IMR-90 (cell line): ENCODE results near the gene FITM1. TPM values are rescaled to one million over a fixed set of nuclear protein-coding genes. Genes with fewer than 3 reads are reported as not detected.

ENCODE experiments used
- ATAC-seq: fragments of 200-7000 bp; cut with Tn5 transposase; 2 replicates; pipeline ENCODE4 v1.9.1; 2020; ENCODE audit warnings: low read depth, mild to moderate bottlenecking, moderate library complexity
- BruUV-seq: library from RNA; stranded (reverse); fragments of 400-500 nt; replicated peaks from 2 replicates; lab custom pipeline; 2021; lab: Mats Ljungman, UMichigan
- CTCF ChIA-PET: fragments of 300-600 bp; formaldehyde crosslinking; extraction: SDS; loops from one replicate; lab custom pipeline; 2021; ENCODE audit warnings: antibody characterized with exemption; lab: Yijun Ruan, JAX
- POLR2A ChIA-PET: fragments of 300-600 bp; sonication (Branson Sonifier 250); formaldehyde crosslinking; loops from one replicate; lab custom pipeline; 2022; ENCODE audit warnings: antibody characterized with exemption; ENCODE audit not compliant: unreplicated experiment; lab: Charles Lee
- DNase-seq: peaks from one replicate; pipeline ENCODE4 v3.0.0; 2013
- H2AFZ ChIP-seq: replicated peaks from 2 replicates; pipeline ENCODE3; 2013; ENCODE audit warnings: low read length, mild to moderate bottlenecking; ENCODE audit not compliant: poor library complexity
- H2AK5ac ChIP-seq: 2 replicates; pipeline ENCODE4 v1.6.1; 2013; ENCODE audit warnings: low read depth, low read length, inconsistent platforms
- H2AK9ac ChIP-seq: replicated peaks from 2 replicates; pipeline ENCODE3; 2013; ENCODE audit warnings: mild to moderate bottlenecking, low read depth, low read length, moderate library complexity; ENCODE audit not compliant: poor library complexity
- H2BK120ac ChIP-seq: 2 replicates; pipeline ENCODE4 v1.6.1; 2013; ENCODE audit warnings: low read depth, low read length, inconsistent platforms
- H2BK15ac ChIP-seq: 3 replicates; pipeline ENCODE4 v1.6.1; 2013; ENCODE audit warnings: low read depth, low read length, inconsistent platforms
- H2BK20ac ChIP-seq: 2 replicates; pipeline ENCODE4 v1.6.1; 2013; ENCODE audit warnings: low read depth, mild to moderate bottlenecking, inconsistent platforms, low read length, moderate library complexity
- H2BK5ac ChIP-seq: 2 replicates; pipeline ENCODE4 v1.6.1; 2013; ENCODE audit warnings: mild to moderate bottlenecking, low read depth, low read length, inconsistent platforms; ENCODE audit not compliant: poor library complexity, severe bottlenecking
- H3K14ac ChIP-seq: replicated peaks from 2 replicates; pipeline ENCODE4 v1.6.1; 2013; ENCODE audit warnings: low read depth, low read length, inconsistent platforms
- H3K18ac ChIP-seq: 2 replicates; pipeline ENCODE4 v1.6.1; 2013; ENCODE audit warnings: low read depth, low read length, control low read depth
- H3K23ac ChIP-seq: 2 replicates; pipeline ENCODE4 v1.6.1; 2013; ENCODE audit warnings: low read depth, low read length, inconsistent platforms
- H3K27ac ChIP-seq: 2 replicates; pipeline ENCODE4 v1.5.1; 2013; ENCODE audit warnings: mild to moderate bottlenecking, control low read depth, low read length; ENCODE audit not compliant: insufficient read depth
- H3K27me3 ChIP-seq: 2 replicates; pipeline ENCODE4 v1.6.1; 2013; ENCODE audit warnings: low read length; ENCODE audit not compliant: control insufficient read depth, insufficient read depth
- H3K36me3 ChIP-seq: 2 replicates; pipeline ENCODE4 v1.6.1; 2013; ENCODE audit warnings: low read length, mixed read lengths; ENCODE audit not compliant: control insufficient read depth, insufficient read depth
- H3K4ac ChIP-seq: 2 replicates; pipeline ENCODE4 v1.6.1; 2013; ENCODE audit warnings: low read depth, low read length, inconsistent platforms
- H3K4me1 ChIP-seq: 2 replicates; pipeline ENCODE4 v1.6.1; 2013; ENCODE audit warnings: low read length, mixed read lengths; ENCODE audit not compliant: control insufficient read depth, insufficient read depth
- H3K4me2 ChIP-seq: 2 replicates; pipeline ENCODE4 v1.6.1; 2013; ENCODE audit warnings: low read depth, mild to moderate bottlenecking, control low read depth, low read length, moderate library complexity
- H3K4me3 ChIP-seq: 2 replicates; pipeline ENCODE4 v1.5.1; 2013; ENCODE audit warnings: low read depth, mild to moderate bottlenecking, control low read depth, low read length, moderate library complexity; ENCODE audit not compliant: insufficient read depth
- H3K56ac ChIP-seq: 2 replicates; pipeline ENCODE4 v1.6.1; 2013; ENCODE audit warnings: low read length, inconsistent platforms; ENCODE audit not compliant: insufficient read depth; ENCODE audit errors: extremely low read depth
- H3K79me1 ChIP-seq, 2 experiments: 2 replicates each; pipeline ENCODE4 v1.6.1; 2013; ENCODE audit warnings: low read length in 2 of 2, inconsistent platforms in 1 of 2, low read depth in 1 of 2
- H3K9ac ChIP-seq: 2 replicates; pipeline ENCODE4 v1.6.1; 2013; ENCODE audit warnings: low read depth, low read length, control low read depth
- H3K9me1 ChIP-seq: 2 replicates; pipeline ENCODE4 v1.6.1; 2013; ENCODE audit warnings: low read length, inconsistent platforms; ENCODE audit not compliant: insufficient read depth
- H3K9me3 ChIP-seq: 2 replicates; pipeline ENCODE4 v1.6.1; 2013; ENCODE audit warnings: low read length; ENCODE audit not compliant: control insufficient read depth, insufficient read depth
- H4K20me1 ChIP-seq: 2 replicates; pipeline ENCODE4 v1.6.1; 2013; ENCODE audit warnings: low read length, inconsistent platforms; ENCODE audit not compliant: insufficient read depth
- H4K5ac ChIP-seq: 2 replicates; pipeline ENCODE4 v1.6.1; 2013; ENCODE audit warnings: mild to moderate bottlenecking, low read depth, low read length, control low read depth
- H4K8ac ChIP-seq, 2 experiments: 2 replicates each; pipeline ENCODE4 v1.6.1; 2013; ENCODE audit warnings: low read depth in 2 of 2, low read length in 2 of 2, control low read depth in 1 of 2, inconsistent platforms in 1 of 2
- H4K91ac ChIP-seq: 2 replicates; pipeline ENCODE4 v1.6.1; 2013; ENCODE audit warnings: low read depth, low read length, inconsistent platforms; ENCODE audit not compliant: insufficient read depth
- CEBPB ChIP-seq: IDR thresholded peaks from 2 replicates; pipeline ENCODE4 v1.6.1; 2012; ENCODE audit warnings: low read depth, low read length, improper control_type of control experiment
- MAZ ChIP-seq: IDR thresholded peaks from 2 replicates; pipeline ENCODE4 v1.6.1; 2012; ENCODE audit warnings: low read depth, mild to moderate bottlenecking, low read length, improper control_type of control experiment, moderate library complexity, borderline replicate concordance
- MXI1 ChIP-seq: IDR thresholded peaks from 2 replicates; pipeline ENCODE4 v1.6.1; 2012; ENCODE audit warnings: low read depth, mild to moderate bottlenecking, low read length, moderate library complexity, borderline replicate concordance
- RAD21 ChIP-seq: IDR thresholded peaks from 2 replicates; pipeline ENCODE4 v1.6.1; 2012; ENCODE audit warnings: low read length, improper control_type of control experiment
- WGBS, 2 experiments: methylation state at CpG; one replicate each; pipeline versions ENCODE4 v1.1.5 to v1.1.7; 2013; ENCODE audit warnings: missing lambda C conversion rate in 2 of 2; ENCODE audit not compliant: insufficient read length in 1 of 2; ENCODE audit errors: extremely low coverage in 2 of 2; 5-methylcytosine and 5-hydroxymethylcytosine counted together
- dilution Hi-C: fragments of 300-500 bp; cut with HindIII; formaldehyde crosslinking; loops from one replicate; pipeline ENCODE4 v1.14.3; 2018; ENCODE audit warnings: low sequenced_read_pairs; ENCODE audit not compliant: unreplicated experiment
- in situ Hi-C: fragments of 300-500 bp; cut with MboI; formaldehyde crosslinking; loops from 3 replicates; pipeline ENCODE4 v1.14.3; 2019; ENCODE audit warnings: low sequenced_read_pairs, inconsistent platforms, mixed read lengths
- intact Hi-C: fragments of 100-400 bp; cut with micrococcal nuclease; formaldehyde crosslinking; loops from 2 replicates; pipeline ENCODE4 v1.10.0; 2022
- polyA plus RNA-seq, 3 experiments: library from polyadenylated mRNA; depleted of rRNA; stranded (reverse); fragments of >200 nt; gene quantifications; 2 replicates each; pipeline ENCODE4 v1.2.3, GENCODE V29; 2012; ENCODE audit warnings: low replicate concordance in 1 of 3
- total RNA-seq: library from RNA; depleted of rRNA; stranded (reverse); fragments of >200 nt; gene quantifications from 2 replicates; pipeline ENCODE4 v1.2.3, GENCODE V29; 2012

FITM1 gene
- total and polyA plus RNA-seq, 2 of the 4 experiments (the other 2 are of a cell fraction): not detected

DNA sequence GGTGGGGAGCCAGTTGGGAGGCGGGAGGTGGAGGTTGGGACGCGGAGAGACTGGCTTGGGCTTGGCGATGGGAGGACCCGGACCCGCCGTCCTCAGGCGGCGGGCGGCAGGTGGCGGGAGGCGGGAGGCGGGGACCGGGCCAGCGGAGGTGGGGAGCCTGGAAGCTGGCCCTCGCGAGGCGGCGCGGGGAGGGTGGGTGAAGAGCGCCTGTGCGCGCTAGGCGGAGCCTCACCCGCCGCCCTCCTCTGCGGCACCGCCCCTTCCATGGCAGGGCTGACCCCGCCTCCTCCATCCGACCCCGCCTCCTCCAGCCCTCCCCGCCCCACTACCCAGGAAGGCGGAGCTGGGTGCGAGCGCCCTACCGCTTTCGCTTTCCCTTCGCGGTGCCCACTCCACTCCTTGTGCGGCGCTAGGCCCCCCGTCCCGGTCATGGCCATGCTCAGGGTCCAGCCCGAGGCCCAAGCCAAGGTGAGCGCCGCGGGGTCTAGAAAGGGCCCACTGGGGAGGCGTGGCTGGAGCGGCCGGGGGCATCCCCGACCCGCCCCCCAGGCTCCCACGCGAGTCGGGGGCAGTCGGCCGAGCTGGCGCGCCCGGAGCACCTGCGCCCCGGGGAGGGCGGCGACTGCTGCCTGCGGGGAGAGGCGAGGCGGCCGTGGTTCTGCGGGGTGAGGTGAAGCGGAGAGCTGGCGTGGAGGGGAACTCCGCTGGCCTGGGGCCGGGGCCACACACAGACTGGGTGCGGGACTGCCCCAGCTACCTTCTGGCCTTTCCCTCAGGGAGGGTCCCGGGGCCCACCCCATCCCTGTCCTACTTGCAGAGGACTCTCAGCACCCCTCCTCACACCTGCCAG, 5.6 kb downstream of the FITM1 start, which contains the start of gene PSME1:
Gene PSME1 (plus strand): TSS at position 361 of the 850 bp plus-strand sequence. CDS start 69 bp downstream, at position 430.
- peak within 1 kb of the TSS in 1 of 2 experiments; percentile 77; a peak in 2 of 4 replicates for H4K8ac ChIP-seq
- peak within 1 kb of the TSS; percentile 64; the same call in 1 of the 2 replicates for H3K56ac ChIP-seq
- peak within 1 kb of the TSS; percentile 88 for H3K23ac ChIP-seq
- no peaks in the 10 kb centered on the region for H3K27me3 ChIP-seq
- H3K9me3 ChIP-seq: no peaks in the 10 kb centered on the region
- no peak within 1 kb of the TSS for H2BK20ac ChIP-seq
- H3K27ac ChIP-seq: peak within 1 kb of the TSS; percentile 79
- H2BK15ac ChIP-seq: no peak within 1 kb of the TSS
- ATAC-seq: peak; percentile 99
- peaks cover 11% of the 10 kb centered on the region for H3K4me1 ChIP-seq
- peak within 1 kb of the TSS; percentile 32 for H2BK120ac ChIP-seq
- peaks cover 17% of the 10 kb centered on the region for H4K20me1 ChIP-seq
- ChIA-PET CTCF (interaction anchor here (0.9 to 1.5 kb wide), 3 partner anchors 9 to 78 kb away, joined by 3 to 4 read pairs (median 3); no protein-coding TSS in a partner anchor), POLR2A (interaction anchor here (0.6 to 1.0 kb wide), 3 partner anchors 11 to 22 kb away, joined by 3 to 7 read pairs (median 3); partner anchors contain the start of genes DCAF11 and RNF31)
- intact Hi-C loops: no loop called here
- peak within 1 kb of the TSS; percentile 92 for H3K4me2 ChIP-seq
- peak within 1 kb of the TSS; percentile 82 for H2AK9ac ChIP-seq
- DNase-seq: peak; percentile 82
- no peak within 1 kb of the TSS for H4K5ac ChIP-seq
- peak within 1 kb of the TSS; percentile 71 for H3K4ac ChIP-seq
- no TSS peak for BruUV-seq
- peaks cover 19% of the 10 kb centered on the region for H3K9me1 ChIP-seq
- H3K14ac ChIP-seq: peak within 1 kb of the TSS; percentile 73
- WGBS, 2 experiments: 1% methylated on average over 33 of the region's 75 CpGs; no CpG with 5 or more reads in 1 of the 2 experiments
- TF ChIP-seq RAD21 (no peak), MXI1 (peak; percentile 58; the same call in 1 of the 2 replicates), CEBPB (no peak), MAZ (peak; percentile 77)
- H3K36me3 ChIP-seq: peaks cover 23% of the 10 kb centered on the region
- dilution Hi-C loops: no loop called here
- peak within 1 kb of the TSS; percentile 99 for H2AFZ ChIP-seq
- H2BK5ac ChIP-seq: peak within 1 kb of the TSS; percentile 78
- peak within 1 kb of the TSS; percentile 97 for H3K4me3 ChIP-seq
- H3K18ac ChIP-seq: no peak within 1 kb of the TSS
- in situ Hi-C loops: loop anchor here (10.0 to 25.0 kb wide), 3 partner anchors 299 to 1049 kb away; partner anchors contain the start of genes ACIN1, BCL2L2, C14orf119 and PABPN1
- peaks cover 17 to 44% of the 10 kb centered on the region in 2 experiments; a peak in 3 of 4 replicates for H3K79me1 ChIP-seq
- H3K9ac ChIP-seq: peak within 1 kb of the TSS; percentile 72
- peak within 1 kb of the TSS; percentile 59 for H2AK5ac ChIP-seq
- peak within 1 kb of the TSS; percentile 81 for H4K91ac ChIP-seq
